ENCODE results near the gene GALNT10.
A peak's percentile ranks its signal among the peaks of the same experiment; 100 is the strongest.
"Not testable (repeated sequence)": the region's sequence is repeated elsewhere in the genome, so short reads cannot be mapped to it uniquely, and the experiment has no call there.

GALNT10 gene, protein sequence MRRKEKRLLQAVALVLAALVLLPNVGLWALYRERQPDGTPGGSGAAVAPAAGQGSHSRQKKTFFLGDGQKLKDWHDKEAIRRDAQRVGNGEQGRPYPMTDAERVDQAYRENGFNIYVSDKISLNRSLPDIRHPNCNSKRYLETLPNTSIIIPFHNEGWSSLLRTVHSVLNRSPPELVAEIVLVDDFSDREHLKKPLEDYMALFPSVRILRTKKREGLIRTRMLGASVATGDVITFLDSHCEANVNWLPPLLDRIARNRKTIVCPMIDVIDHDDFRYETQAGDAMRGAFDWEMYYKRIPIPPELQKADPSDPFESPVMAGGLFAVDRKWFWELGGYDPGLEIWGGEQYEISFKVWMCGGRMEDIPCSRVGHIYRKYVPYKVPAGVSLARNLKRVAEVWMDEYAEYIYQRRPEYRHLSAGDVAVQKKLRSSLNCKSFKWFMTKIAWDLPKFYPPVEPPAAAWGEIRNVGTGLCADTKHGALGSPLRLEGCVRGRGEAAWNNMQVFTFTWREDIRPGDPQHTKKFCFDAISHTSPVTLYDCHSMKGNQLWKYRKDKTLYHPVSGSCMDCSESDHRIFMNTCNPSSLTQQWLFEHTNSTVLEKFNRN

DNA sequence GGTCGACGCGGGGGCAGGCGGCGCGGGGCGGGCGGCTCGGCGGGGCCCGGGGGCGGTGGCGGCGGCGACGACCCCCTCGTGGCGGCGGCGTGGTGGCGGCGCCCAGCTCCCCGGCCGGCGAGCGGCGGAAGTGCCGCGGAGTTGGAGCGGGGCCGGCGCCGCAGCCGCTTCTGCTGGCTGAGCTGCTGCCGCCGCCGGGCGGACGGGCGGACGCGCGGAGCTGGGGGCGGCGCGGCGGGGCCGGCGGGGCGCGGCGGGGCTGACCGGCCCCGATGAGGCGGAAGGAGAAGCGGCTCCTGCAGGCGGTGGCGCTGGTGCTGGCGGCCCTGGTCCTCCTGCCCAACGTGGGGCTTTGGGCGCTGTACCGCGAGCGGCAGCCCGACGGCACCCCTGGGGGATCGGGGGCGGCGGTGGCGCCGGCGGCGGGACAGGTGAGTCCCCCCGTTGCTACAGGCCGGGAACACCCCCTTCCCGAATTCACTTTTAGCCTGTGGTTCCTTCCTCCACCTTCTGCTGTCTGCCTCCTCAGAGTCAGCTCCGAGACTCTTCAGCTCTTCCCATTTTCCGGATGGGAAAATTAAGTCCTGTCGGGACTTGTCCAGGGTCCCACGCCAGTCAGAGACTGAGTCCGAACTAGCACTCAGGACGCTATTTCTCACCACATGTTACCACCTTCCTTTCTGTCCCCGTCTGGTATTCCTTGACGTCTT is at the start of gene GALNT10:
Gene GALNT10 (plus strand): TSS at position 139 of the 710 bp plus-strand sequence. CDS start 134 bp downstream, at position 273.
- DNase-seq (ENCODE audit: low read depth in 2 of 3, low spot score in 1 of 3): peak in 1 of 3 donors; percentile 58

DNA sequence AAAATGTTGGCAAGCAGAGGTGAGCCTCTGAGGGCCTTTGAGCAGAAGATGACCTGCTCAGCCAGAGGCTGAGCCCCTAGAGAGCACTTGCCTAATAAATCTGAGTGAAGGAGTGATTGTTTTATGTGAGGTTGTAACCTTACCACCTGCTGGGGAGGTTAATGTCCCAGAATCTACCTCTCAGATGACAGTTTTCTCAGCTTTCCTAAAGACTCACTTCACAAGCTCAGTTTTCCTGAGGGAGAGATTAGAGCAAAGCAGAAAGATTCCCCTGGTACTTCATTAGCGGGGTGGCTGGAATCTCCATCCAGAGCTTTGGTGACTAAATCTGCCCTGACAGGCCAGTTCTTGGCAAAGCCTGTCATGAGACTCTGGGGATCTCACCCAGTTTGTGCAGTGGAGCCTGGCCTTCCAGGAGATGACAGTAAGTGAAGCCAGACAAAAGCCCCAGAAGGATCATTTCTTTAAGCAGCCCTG is 48.8 kb upstream of the GALNT10 start:
- no peak for DNase-seq (ENCODE audit: low read depth in 2 of 3, low spot score in 1 of 3)

DNA sequence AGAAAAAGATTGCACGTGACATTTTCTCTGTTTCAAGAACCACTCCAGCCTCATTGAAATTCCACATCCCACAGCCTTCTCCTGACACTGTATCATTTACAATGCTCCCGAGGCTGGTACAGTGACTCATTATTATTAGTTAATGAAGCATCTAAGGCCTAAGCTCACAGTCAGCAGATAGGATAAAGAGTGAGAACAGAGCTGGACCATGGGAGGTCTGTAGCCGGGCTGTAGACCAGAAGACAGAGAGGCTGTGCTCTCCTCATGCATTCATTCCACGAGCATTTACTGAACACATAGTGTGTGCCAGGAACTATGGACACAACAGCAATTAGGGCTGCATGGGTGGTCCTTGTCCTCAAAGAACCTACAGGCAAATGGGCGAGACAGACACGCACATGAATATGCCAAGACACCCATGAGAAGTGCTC is 47.3 kb upstream of the GALNT10 start:
- no peak for DNase-seq (ENCODE audit: low read depth in 2 of 3, low spot score in 1 of 3)

- DNase-seq (ENCODE audit: low read depth in 2 of 3, low spot score in 1 of 3): no peak
These were observed 45.3 kb upstream of the GALNT10 start for GRCh38 chr5:154145268-154145667.

- DNase-seq (ENCODE audit: low read depth in 2 of 3, low spot score in 1 of 3): no peak
These were observed 44.1 kb upstream of the GALNT10 start for GRCh38 chr5:154146409-154146808.

- DNase-seq (ENCODE audit: low read depth in 2 of 3, low spot score in 1 of 3): no peak
These were observed 42.9 kb upstream of the GALNT10 start for GRCh38 chr5:154147666-154148065.

DNA sequence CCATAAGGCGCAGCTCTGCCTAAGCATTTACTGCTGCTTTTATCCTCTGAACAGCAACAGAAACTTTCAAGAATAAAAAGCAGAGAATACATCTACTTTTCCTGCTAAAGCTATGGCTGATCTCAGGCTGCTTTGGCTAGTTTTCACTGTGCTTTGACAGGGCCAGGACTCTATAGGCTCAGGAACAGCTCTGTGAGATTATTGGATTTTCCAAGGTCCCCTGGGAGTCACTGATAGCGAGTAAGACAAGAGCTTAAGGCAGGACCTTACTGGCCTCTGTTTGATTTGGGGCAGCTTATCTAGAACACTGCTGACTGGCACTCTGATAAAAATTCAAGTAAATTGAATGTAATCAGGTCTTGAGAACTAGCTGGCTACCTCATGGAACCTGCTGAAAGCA is 40.1 kb upstream of the GALNT10 start:
- DNase-seq (ENCODE audit: low read depth in 2 of 3, low spot score in 1 of 3): not testable (repeated sequence)

DNA sequence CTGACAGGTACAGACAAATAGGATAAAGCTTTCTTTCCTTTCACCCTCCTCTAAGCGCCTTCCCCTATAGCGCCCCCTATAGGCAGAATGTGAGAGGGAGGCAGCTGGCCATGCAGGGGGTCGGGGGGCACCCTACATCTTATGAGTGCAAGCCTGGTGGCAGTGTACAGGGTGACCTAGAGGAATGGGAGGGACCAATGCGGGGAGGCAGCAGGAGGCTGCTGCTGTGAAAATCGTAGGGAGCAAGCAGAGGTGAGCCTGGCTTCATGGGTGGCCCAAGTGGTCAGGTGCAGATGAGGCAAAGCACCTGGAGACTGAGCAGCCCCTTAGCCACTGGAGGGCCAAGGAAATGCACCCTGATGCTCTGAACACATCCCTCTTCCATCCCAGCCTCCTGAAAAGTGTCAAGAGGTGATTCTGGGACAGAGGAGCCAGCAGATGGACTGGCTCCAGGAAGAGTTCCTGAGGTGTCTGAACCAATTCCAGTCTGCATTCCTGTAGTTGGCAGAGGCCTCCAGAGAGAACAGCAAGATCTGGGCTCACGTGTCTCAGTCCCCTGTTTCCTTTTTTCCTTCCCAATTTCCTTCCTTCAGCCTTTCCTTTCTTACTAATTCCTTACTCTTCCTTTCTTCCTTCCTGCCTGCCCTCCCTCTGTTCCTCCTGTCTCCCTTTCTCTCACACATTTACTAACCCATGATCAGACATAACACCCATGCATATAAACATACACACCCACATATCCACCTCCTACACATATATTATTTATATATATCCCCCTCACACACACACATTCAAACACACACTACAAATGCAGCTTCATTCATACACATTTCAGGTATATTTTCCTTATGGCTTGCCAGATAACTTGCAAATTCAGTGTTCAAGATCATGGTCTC is 32.8 kb upstream of the GALNT10 start:
- DNase-seq (ENCODE audit: low read depth in 2 of 3, low spot score in 1 of 3): no peak

DNA sequence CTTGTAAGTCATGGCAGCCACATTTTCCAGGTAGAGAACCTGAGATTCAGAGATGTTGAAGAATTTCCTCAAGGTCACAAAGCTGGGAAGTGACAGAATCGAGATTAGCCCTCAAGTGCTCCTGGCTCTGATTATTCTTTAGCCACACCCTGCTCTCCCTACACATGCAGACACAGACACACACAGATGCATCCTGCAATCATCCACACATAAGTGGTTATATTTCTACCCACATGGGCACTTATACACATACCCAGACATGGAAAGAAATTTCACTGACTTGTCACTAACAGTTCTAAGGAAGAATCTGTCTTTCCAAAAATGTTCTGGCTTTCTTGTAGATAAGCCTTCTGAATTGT is 32.2 kb upstream of the GALNT10 start:
- no peak for DNase-seq (ENCODE audit: low read depth in 2 of 3, low spot score in 1 of 3)

DNA sequence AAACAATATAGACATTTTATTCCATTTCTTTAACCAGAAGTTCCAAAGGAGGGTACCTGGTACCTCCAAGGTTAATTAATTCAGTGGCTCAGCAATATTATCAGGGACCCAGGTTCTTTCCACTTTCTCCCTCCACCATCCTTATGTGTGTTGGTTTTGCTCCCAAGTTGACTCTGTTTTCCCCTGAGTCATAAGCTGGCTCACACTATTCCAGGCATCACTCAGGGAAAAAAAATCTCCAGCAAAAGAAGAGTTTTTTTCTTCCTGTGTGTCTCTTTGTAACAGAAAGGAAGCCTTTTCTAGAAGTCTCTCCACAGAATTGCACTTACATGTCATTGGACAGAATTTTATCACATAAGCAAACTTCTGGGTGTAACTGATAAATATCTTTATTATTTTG is 31.2 kb upstream of the GALNT10 start:
- no peak for DNase-seq (ENCODE audit: low read depth in 2 of 3, low spot score in 1 of 3)

GRCh38 chr5:154162539-154163151 is 27.9 kb upstream of the GALNT10 start:
- no peak for DNase-seq (ENCODE audit: low read depth in 2 of 3, low spot score in 1 of 3)

- DNase-seq (ENCODE audit: low read depth in 2 of 3, low spot score in 1 of 3): no peak
These were observed 26.9 kb upstream of the GALNT10 start for GRCh38 chr5:154163327-154164248.

GRCh38 chr5:154164249-154164581 is 26.3 kb upstream of the GALNT10 start:
- no peak for DNase-seq (ENCODE audit: low read depth in 2 of 3, low spot score in 1 of 3)

DNA sequence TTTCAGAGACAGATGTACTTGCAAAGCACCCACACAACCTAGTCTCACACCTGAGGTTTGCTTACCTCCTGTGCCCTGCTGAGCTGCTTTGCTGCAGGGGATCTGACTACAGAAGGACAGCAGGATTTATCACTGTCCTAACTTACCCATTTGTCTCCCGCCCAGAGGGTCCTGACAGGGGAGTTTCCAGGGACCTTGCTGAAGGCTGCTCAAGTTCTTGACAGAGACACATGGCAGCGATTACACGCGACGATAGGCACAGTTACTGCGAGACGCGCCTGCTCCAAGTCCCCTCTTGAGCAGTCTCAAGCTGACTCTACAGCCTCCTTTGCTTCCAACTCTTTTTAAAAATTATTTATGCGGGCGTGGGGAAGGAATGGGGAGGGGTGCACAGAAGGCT is 24.6 kb upstream of the GALNT10 start:
- DNase-seq (ENCODE audit: low read depth in 2 of 3, low spot score in 1 of 3): no peak

DNA sequence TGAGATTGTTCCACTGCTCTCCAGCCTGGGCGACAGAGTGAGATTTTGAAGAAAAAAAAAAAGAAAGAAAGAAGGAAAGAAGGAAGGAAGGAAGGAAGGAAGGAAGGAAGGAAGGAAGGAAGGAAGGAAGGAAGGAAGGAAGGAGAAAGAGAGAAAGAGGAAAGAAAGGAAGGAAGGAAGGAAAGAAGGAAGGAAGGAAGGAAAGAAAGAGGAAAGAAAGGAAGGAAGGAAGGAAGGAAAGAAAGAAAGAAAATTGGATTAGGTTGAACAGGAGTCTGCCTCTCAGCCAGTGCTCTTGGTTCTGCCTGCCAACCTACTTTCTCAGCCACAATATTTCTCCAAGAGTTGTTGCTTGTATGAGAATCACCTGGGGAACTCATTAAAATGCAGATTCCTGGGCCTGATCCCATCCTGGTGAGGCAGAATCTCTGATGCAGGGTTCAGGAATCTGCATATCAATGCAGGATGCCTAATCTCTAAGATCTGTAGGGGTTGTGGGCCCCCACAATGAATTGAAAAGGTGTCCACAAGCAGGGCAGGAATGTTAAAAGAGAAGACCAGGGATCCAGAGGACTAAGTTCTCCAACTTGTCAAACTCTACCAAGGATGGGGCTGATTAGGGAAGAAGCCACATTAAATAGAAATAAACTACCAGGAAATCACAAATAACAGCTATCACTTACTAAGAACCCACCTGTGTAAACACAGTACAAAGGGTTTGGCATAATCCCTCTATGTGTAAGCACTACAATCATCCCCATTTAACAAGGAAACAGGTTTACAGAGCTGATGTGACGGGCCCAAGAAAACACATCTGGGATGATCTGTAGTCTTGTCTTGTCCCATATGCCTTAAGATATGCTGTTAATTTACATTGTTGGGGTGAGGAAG is 23.4 kb upstream of the GALNT10 start:
- no peak for DNase-seq (ENCODE audit: low read depth in 2 of 3, low spot score in 1 of 3)

GRCh38 chr5:154168395-154168794 is 22.1 kb upstream of the GALNT10 start:
- no peak for DNase-seq (ENCODE audit: low read depth in 2 of 3, low spot score in 1 of 3)

- DNase-seq (ENCODE audit: low read depth in 2 of 3, low spot score in 1 of 3): no peak
These were observed 17.7 kb upstream of the GALNT10 start for GRCh38 chr5:154172785-154173184.

- no peak for DNase-seq (ENCODE audit: low read depth in 2 of 3, low spot score in 1 of 3)
These were observed 16.4 kb upstream of the GALNT10 start for GRCh38 chr5:154174091-154174490.

DNA sequence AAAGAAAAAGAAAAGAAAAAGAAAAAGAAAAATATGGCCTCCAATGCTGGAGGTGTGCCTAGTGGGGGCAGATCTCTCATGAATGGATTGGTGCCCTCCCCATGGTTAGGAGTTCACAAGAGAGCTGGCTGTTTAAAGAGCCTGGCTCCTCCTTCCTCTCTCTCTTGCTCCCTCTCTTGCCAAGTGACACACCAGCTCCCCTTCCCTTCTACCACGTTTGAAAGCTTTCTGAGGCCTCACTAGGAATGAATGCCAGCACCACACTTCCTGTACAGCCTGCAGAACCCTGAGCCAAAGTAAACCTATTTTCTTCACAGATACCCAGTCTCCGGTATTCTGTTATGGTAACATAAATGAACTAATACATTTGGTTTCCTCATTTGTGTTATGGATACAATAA is 14.4 kb upstream of the GALNT10 start:
- no peak for DNase-seq (ENCODE audit: low read depth in 2 of 3, low spot score in 1 of 3)

Measured in stimulated activated CD4-positive, alpha-beta T cell treated with anti-CD3 and anti-CD28 coated beads, Interleukin-12 subunit alpha, Interleukin-12 subunit beta, amount 100 ng/mL, for 48 hours (primary cell).